Activated CD4-positive, alpha-beta memory T cell treated with anti-CD3 and anti-CD28 coated beads, Interleukin-2, amount 10 ng/mL, durations not matched to agents 7 days and 5 days (primary cell): ENCODE results near the gene DPP10. TPM values are rescaled to one million over a fixed set of nuclear protein-coding genes. Genes with fewer than 3 reads are reported as not detected.
"Not testable (repeated sequence)": the region's sequence is repeated elsewhere in the genome, so short reads cannot be mapped to it uniquely, and the experiment has no call there.

Source experiments
- CTCF ChIA-PET: fragments of 350-600 bp; sonication (Branson Sonifier 250); formaldehyde crosslinking; loops from one replicate; lab custom pipeline; 2021; ENCODE audit warnings: antibody characterized with exemption, inconsistent platforms; lab: Charles Lee
- POLR2A ChIA-PET: fragments of 350-600 bp; sonication (Branson Sonifier 250); formaldehyde crosslinking; loops from one replicate; lab custom pipeline; 2021; ENCODE audit warnings: antibody characterized with exemption; lab: Charles Lee
- DNase-seq: peaks from one replicate; pipeline ENCODE4 v3.0.0-alpha.2; 2020
- H3K27ac Mint-ChIP-seq: one replicate; pipeline ENCODE4 v1.8.0; 2021; ENCODE audit warnings: mild to moderate bottlenecking, mixed read lengths
- H3K27me3 Mint-ChIP-seq: one replicate; pipeline ENCODE4 v1.8.0; 2021; ENCODE audit warnings: mixed read lengths
- H3K36me3 Mint-ChIP-seq: one replicate; pipeline ENCODE4 v1.8.0; 2021; ENCODE audit warnings: low read depth, mixed read lengths
- H3K4me1 Mint-ChIP-seq: one replicate; pipeline ENCODE4 v1.8.0; 2021; ENCODE audit warnings: mixed read lengths
- H3K4me3 Mint-ChIP-seq: one replicate; pipeline ENCODE4 v1.8.0; 2021; ENCODE audit warnings: mild to moderate bottlenecking, mixed read lengths
- H3K9me3 Mint-ChIP-seq: one replicate; pipeline ENCODE4 v1.8.0; 2021; ENCODE audit warnings: mixed read lengths
- total RNA-seq, 2 experiments: library from RNA; stranded (reverse); gene quantifications; one replicate each; pipeline ENCODE4 v1.2.3, GENCODE V29; 2021

DPP10 gene
- total RNA-seq, 2 experiments from 2014 or later, result not detected

DNA sequence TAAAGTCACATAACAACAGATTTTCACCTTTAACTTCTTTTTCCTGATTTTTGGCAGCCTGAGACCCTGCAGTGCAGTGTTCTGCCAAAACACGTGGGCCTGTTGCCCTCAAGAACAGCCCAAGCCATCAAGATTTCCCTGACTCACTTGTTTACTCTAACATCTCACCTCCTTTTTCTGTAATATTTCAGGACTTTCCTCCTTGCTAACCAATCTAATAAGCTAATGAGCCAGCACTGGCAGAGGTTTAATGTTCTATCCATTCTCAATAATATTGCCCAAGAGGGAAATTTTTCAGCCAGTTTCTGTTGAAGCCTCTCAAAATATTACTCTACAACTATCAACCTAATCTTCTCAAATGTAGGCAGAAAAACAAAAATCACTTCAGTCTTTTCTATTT is 635.2 kb downstream of the DPP10 start:
- ChIA-PET POLR2A (no interaction called here), CTCF (no interaction called here)
- Mint-ChIP-seq H3K27ac (no peak overlapping the region), H3K27me3 (no peaks in the 10 kb centered on the region), H3K36me3 (no peaks in the 10 kb centered on the region), H3K9me3 (peaks cover 6% of the 10 kb centered on the region), H3K4me1 (no peaks in the 10 kb centered on the region), H3K4me3 (no peak overlapping the region)
- no peak for DNase-seq

DNA sequence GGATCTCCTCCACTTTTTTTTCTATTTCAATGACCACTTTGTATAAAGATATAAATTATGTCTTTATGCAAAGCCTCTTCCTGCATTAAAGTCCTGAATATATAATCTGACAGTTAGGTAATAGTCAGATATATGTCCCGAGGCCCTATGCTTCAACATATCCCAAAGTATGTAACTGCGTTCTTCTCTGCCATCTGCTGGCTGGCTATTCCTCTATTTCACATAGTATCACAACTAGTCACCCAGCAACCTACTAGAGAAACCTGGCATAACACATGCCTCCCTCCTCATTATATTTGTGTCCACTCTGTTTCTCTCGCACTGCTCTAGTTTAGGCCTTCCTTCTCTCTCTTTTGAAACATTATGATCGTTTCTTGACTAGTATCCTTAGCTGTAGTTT is 640.8 kb downstream of the DPP10 start:
- Mint-ChIP-seq H3K27ac (no peak overlapping the region), H3K36me3 (no peaks in the 10 kb centered on the region), H3K4me1 (no peaks in the 10 kb centered on the region), H3K4me3 (no peak overlapping the region), H3K9me3 (peaks cover 14% of the 10 kb centered on the region), H3K27me3 (no peaks in the 10 kb centered on the region)
- CTCF ChIA-PET, result no interaction called here
- DNase-seq, result no peak
- POLR2A ChIA-PET, result no interaction called here

GRCh38 chr2:115083711-115084110 is 641.3 kb downstream of the DPP10 start:
- no peak for DNase-seq
- ChIA-PET POLR2A (no interaction called here), CTCF (no interaction called here)
- Mint-ChIP-seq H3K9me3 (peaks cover 14% of the 10 kb centered on the region), H3K36me3 (no peaks in the 10 kb centered on the region), H3K4me1 (no peaks in the 10 kb centered on the region), H3K27ac (no peak overlapping the region), H3K4me3 (no peak overlapping the region), H3K27me3 (no peaks in the 10 kb centered on the region)

GRCh38 chr2:115084446-115084845 is 642.0 kb downstream of the DPP10 start:
- Mint-ChIP-seq H3K4me3 (no peak overlapping the region), H3K27me3 (no peaks in the 10 kb centered on the region), H3K9me3 (peaks cover 17% of the 10 kb centered on the region), H3K4me1 (no peaks in the 10 kb centered on the region), H3K36me3 (no peaks in the 10 kb centered on the region), H3K27ac (no peak overlapping the region)
- no peak for DNase-seq
- ChIA-PET POLR2A (no interaction called here), CTCF (no interaction called here)

DNA sequence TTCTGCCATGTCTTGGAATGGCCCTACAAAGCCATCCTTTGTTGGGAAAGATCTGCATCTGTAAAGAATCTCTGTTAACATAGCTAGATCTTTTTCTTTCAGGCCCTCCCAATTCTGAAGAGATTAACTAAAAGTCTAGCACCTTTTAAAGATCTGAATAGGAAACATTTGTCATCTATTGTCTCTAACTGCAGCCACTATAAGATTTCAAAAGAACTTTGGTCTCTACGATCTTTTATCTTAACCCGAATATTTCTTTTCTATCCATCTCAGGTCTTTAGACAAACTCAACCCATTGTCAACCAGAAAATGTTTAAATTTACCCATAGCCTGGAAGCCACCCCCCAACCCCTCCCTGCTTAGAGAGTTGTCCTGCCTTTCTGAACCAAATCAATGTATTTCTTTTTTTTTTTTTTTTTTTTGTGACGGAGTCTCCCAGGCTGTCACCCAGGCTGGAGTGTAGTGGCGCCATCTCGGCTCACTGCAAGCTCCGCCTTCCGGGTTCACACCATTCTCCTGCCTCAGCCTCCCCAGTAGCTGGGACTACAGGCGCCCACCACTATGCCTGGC is 643.7 kb downstream of the DPP10 start:
- DNase-seq, H3K27ac Mint-ChIP-seq, H3K36me3 Mint-ChIP-seq: not testable (repeated sequence)

DNA sequence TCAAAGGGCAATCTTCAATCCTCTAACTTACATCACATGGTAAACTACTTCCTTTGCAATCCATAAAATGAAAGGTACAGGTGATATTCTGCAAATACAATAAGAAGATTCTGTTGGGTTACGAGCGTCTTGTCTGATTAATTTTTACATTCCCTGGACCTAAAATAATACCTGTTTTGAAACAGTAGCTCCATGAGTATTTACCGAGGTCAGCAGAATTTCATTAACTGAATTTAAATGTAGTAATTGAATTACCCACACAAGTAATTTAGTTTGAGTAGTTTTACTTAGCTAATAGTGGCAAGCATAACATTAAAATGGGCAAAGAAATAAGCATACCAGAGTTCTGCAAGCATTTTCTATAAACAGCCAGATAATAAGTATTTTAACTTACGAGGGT is 652.0 kb downstream of the DPP10 start:
- ChIA-PET CTCF (no interaction called here), POLR2A (no interaction called here)
- no peak overlapping the region for H3K4me3 Mint-ChIP-seq
- H3K9me3 Mint-ChIP-seq, result peaks cover 7% of the 10 kb centered on the region
- no peaks in the 10 kb centered on the region for H3K36me3 Mint-ChIP-seq
- DNase-seq, result no peak
- no peaks in the 10 kb centered on the region for H3K4me1 Mint-ChIP-seq
- no peaks in the 10 kb centered on the region for H3K27me3 Mint-ChIP-seq
- H3K27ac Mint-ChIP-seq, result no peak overlapping the region

More for the DNA sequence above, 643.7 kb downstream of the DPP10 start:
- H3K27me3 Mint-ChIP-seq, H3K4me3 Mint-ChIP-seq, H3K4me1 Mint-ChIP-seq, POLR2A ChIA-PET, CTCF ChIA-PET: not testable (repeated sequence)
- H3K9me3 Mint-ChIP-seq, result peaks cover 16% of the 10 kb centered on the region

DNA sequence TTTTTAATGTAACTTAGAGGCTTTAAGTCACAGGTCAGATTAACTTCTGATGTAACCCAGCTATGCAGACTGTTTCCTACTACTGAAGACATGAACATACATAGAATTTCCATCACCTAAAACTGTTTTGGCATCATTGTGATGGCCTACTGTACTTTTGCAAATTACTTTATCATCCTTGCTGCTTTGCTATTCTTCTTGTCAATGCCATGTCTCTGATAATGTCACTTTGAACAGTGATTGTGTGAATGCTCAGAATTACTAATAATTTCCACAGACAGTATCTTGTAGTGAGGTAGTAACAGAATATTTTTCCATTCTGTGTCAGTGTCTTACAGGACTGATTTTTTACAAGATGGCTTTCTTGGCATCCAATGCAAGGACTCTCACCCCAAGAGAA is 663.5 kb downstream of the DPP10 start:
- no peak for DNase-seq
- Mint-ChIP-seq H3K27me3 (no peaks in the 10 kb centered on the region), H3K4me3 (no peak overlapping the region), H3K36me3 (no peaks in the 10 kb centered on the region), H3K9me3 (peaks cover 2% of the 10 kb centered on the region), H3K4me1 (no peaks in the 10 kb centered on the region), H3K27ac (no peak overlapping the region)
- POLR2A ChIA-PET, result no interaction called here
- CTCF ChIA-PET, result no interaction called here

DNA sequence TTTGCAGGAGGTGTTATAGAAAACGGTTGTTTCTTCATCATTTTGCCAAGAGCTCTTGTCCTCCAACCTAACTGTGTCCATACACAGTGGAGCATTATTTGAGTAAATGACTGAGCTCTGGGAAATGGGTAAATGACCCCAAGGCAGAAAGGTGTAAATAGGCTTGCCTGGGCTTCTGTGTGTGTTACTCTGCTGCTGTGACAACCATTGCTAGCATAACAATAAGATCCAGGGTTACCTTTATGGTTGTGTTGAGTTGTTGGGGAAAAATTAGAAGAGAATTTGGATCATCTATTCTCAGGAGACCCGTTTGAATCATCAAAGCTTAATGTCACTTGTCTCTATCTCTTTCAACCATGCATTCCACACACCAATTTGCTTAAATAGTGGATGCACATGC is 672.7 kb downstream of the DPP10 start:
- Mint-ChIP-seq H3K36me3 (no peaks in the 10 kb centered on the region), H3K27me3 (no peaks in the 10 kb centered on the region), H3K4me3 (no peak overlapping the region), H3K27ac (no peak overlapping the region), H3K4me1 (no peaks in the 10 kb centered on the region), H3K9me3 (no peaks in the 10 kb centered on the region)
- CTCF ChIA-PET, result no interaction called here
- DNase-seq, result no peak
- POLR2A ChIA-PET, result no interaction called here

- Mint-ChIP-seq H3K9me3 (no peaks in the 10 kb centered on the region), H3K27me3 (no peaks in the 10 kb centered on the region), H3K36me3 (no peaks in the 10 kb centered on the region), H3K4me1 (no peaks in the 10 kb centered on the region), H3K4me3 (no peak overlapping the region), H3K27ac (no peak overlapping the region)
- ChIA-PET POLR2A (no interaction called here), CTCF (no interaction called here)
- DNase-seq, result no peak
These were observed 675.9 kb downstream of the DPP10 start for GRCh38 chr2:115118306-115118705.

GRCh38 chr2:115119086-115119485 is 676.6 kb downstream of the DPP10 start:
- Mint-ChIP-seq H3K27ac (no peak overlapping the region), H3K36me3 (no peaks in the 10 kb centered on the region), H3K27me3 (no peaks in the 10 kb centered on the region), H3K9me3 (no peaks in the 10 kb centered on the region), H3K4me3 (no peak overlapping the region), H3K4me1 (no peaks in the 10 kb centered on the region)
- ChIA-PET POLR2A (no interaction called here), CTCF (no interaction called here)
- no peak for DNase-seq

DNA sequence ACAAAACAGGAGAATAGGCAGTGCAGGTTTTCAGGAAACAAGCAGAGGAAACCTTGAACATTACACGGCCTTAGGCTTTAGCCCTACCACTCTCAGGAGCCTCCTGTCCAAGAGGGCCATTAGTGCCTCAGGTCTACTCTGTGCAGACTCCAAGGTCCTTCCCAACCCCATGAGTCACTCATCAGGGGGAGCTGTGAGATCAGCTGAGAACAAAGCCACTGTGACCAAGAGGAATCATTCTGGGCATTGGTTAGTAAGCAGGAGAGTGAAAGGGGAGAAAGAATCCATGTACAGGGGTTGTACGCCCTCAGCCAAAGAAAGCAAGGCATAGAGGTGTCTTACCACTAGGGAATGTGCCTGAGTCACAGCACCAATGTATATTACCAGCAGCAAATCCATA is 680.3 kb downstream of the DPP10 start:
- no peaks in the 10 kb centered on the region for H3K36me3 Mint-ChIP-seq
- H3K9me3 Mint-ChIP-seq, result no peaks in the 10 kb centered on the region
- DNase-seq, result no peak
- H3K4me3 Mint-ChIP-seq, result no peak overlapping the region
- no peak overlapping the region for H3K27ac Mint-ChIP-seq
- no peaks in the 10 kb centered on the region for H3K4me1 Mint-ChIP-seq
- POLR2A ChIA-PET, result no interaction called here
- CTCF ChIA-PET, result no interaction called here
- H3K27me3 Mint-ChIP-seq, result no peaks in the 10 kb centered on the region

DNA sequence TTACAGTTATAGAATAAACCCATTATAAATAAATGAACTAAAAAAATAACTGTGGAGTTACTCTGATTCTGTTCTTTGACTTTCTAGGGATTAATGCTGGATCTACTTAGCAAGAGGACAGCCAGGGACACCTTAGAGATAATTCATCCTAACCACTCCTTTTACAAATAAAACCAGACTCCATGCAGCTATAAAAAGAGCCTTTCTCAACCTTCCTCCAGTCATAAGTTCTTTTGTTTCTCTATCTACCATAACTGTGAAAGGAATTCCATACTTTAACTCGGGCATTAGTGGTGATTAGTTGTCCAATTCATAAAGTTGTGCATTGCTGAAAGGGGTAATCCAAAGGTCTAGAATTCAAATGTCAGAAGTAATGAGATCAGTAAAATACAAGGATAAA is 682.4 kb downstream of the DPP10 start:
- CTCF ChIA-PET, result no interaction called here
- DNase-seq, result no peak
- H3K9me3 Mint-ChIP-seq, result no peaks in the 10 kb centered on the region
- no peak overlapping the region for H3K27ac Mint-ChIP-seq
- POLR2A ChIA-PET, result no interaction called here
- no peak overlapping the region for H3K4me3 Mint-ChIP-seq
- H3K4me1 Mint-ChIP-seq, result no peaks in the 10 kb centered on the region
- no peaks in the 10 kb centered on the region for H3K36me3 Mint-ChIP-seq
- no peaks in the 10 kb centered on the region for H3K27me3 Mint-ChIP-seq

DNA sequence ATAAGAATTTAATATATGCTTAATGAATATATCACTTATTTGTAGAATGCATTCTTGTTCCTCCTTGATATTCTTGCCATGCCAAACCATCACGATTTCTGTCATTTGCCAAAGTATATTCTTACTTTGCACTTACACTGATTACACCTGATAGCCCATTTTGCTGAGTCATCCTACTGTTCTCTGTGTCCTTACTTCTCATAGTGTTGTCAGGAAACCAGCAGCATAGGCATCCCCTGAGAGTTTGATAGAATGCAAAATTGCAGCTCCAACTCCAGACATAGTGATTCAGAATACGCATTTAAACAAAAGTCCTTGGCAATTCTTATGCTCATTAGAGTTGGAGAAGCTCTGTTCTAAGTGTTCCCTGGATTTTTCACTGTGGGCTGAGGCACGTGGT is 687.1 kb downstream of the DPP10 start:
- ChIA-PET CTCF (no interaction called here), POLR2A (no interaction called here)
- H3K27me3 Mint-ChIP-seq, result no peaks in the 10 kb centered on the region
- H3K36me3 Mint-ChIP-seq, result no peaks in the 10 kb centered on the region
- no peaks in the 10 kb centered on the region for H3K9me3 Mint-ChIP-seq
- H3K27ac Mint-ChIP-seq, result no peak overlapping the region
- DNase-seq, result no peak
- no peak overlapping the region for H3K4me3 Mint-ChIP-seq
- no peaks in the 10 kb centered on the region for H3K4me1 Mint-ChIP-seq

- CTCF ChIA-PET, result no interaction called here
These were observed 718.2 kb downstream of the DPP10 start for GRCh38 chr2:115160531-115161080.

More at GRCh38 chr2:115160531-115161080, 718.2 kb downstream of the DPP10 start:
- H3K4me1 Mint-ChIP-seq, result peaks cover 3% of the 10 kb centered on the region
- peaks cover 21% of the 10 kb centered on the region for H3K27me3 Mint-ChIP-seq
- no peaks in the 10 kb centered on the region for H3K36me3 Mint-ChIP-seq
- H3K9me3 Mint-ChIP-seq, result no peaks in the 10 kb centered on the region
- no peak for DNase-seq
- no peak overlapping the region for H3K4me3 Mint-ChIP-seq
- H3K27ac Mint-ChIP-seq, result no peak overlapping the region
- POLR2A ChIA-PET, result no interaction called here
